ENCODE data around the gene CASP2. TPM values are rescaled to one million over a fixed set of nuclear protein-coding genes. Genes with fewer than 3 reads are reported as not detected.

The CASP2 gene
- total RNA-seq, 1 donor from 2014 or later: 55.3 TPM

DNA sequence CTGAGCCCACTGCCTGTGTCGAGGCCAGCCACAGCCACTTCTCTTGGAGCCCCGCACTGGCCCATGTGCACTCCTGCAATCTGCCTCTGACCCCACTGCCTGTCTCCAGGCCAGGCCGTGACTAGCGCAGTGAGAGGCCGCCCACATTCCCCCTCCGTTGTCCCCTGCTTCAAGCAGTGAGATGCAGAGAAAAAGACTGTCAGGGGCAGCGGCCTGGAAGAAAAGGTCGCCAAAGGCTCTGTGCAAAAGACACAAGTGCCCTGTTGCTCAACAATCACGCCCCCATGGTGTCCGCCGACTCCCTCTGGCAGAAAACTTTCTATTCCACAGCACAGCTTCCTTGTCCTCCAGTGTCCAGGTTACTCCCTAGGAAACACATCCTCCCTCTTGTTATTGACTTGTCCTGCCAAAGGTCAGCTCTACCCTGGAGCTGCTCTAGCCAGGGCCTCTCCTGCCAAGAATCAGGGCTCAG, 64.4 kb downstream of the CASP2 start:
- peaks cover 11% of the 10 kb centered on the region for H3K27me3 Mint-ChIP-seq (ENCODE audit: unreplicated experiment)
- H3K9me3 Mint-ChIP-seq (ENCODE audit: unreplicated experiment): no peaks in the 10 kb centered on the region
- H3K27ac Mint-ChIP-seq (ENCODE audit: unreplicated experiment): no peak overlapping the region
- no peak for TF ChIP-seq CTCF (IDR thresholded peaks at IDR 0.05; ENCODE audit: unreplicated experiment)
- H3K4me3 Mint-ChIP-seq (ENCODE audit: unreplicated experiment): no peak overlapping the region
- no peaks in the 10 kb centered on the region for H3K36me3 Mint-ChIP-seq (ENCODE audit: low read depth, unreplicated experiment)
- DNase-seq (ENCODE audit: low spot score): no peak
- H3K4me1 Mint-ChIP-seq (ENCODE audit: unreplicated experiment): no peaks in the 10 kb centered on the region

DNA sequence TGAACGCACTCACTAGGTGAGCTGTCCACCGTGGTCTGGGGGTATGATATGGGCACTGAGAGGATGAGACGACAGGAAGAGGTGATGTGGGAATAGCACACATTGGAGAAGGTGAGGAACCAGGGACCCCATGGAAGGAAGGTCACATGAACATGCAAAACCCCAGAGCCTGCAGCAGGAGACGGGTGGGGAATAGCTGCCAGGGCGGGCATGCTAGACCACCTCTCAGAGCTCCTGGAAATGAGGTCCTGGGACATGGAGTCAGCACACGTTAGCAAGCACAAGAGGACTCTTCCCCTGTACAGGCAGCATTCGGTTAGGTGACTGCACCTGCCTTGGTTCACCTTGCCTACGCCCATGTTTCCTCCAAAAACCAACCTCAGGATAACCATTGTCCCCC, 66.2 kb downstream of the CASP2 start:
- Mint-ChIP-seq H3K4me3 (ENCODE audit: unreplicated experiment) (no peak overlapping the region), H3K36me3 (ENCODE audit: low read depth, unreplicated experiment) (no peaks in the 10 kb centered on the region), H3K27me3 (ENCODE audit: unreplicated experiment) (peaks cover 11% of the 10 kb centered on the region), H3K4me1 (ENCODE audit: unreplicated experiment) (no peaks in the 10 kb centered on the region), H3K27ac (ENCODE audit: unreplicated experiment) (no peak overlapping the region), H3K9me3 (ENCODE audit: unreplicated experiment) (no peaks in the 10 kb centered on the region)
- no peak for TF ChIP-seq CTCF (IDR thresholded peaks at IDR 0.05; ENCODE audit: unreplicated experiment)
- no peak for DNase-seq (ENCODE audit: low spot score)

- Mint-ChIP-seq H3K9me3 (ENCODE audit: unreplicated experiment) (no peaks in the 10 kb centered on the region), H3K4me1 (ENCODE audit: unreplicated experiment) (no peaks in the 10 kb centered on the region), H3K27me3 (ENCODE audit: unreplicated experiment) (peaks cover 14% of the 10 kb centered on the region), H3K36me3 (ENCODE audit: low read depth, unreplicated experiment) (no peaks in the 10 kb centered on the region), H3K4me3 (ENCODE audit: unreplicated experiment) (peak overlapping the region; percentile 62), H3K27ac (ENCODE audit: unreplicated experiment) (no peak overlapping the region)
- TF ChIP-seq CTCF (IDR thresholded peaks at IDR 0.05; ENCODE audit: unreplicated experiment): no peak
- no peak for DNase-seq (ENCODE audit: low spot score)
These were observed 66.8 kb downstream of the CASP2 start for GRCh38 chr7:143354965-143355364.

- TF ChIP-seq CTCF (IDR thresholded peaks at IDR 0.05; ENCODE audit: unreplicated experiment): no peak
- Mint-ChIP-seq H3K27me3 (ENCODE audit: unreplicated experiment) (peaks cover 22% of the 10 kb centered on the region), H3K4me1 (ENCODE audit: unreplicated experiment) (peaks cover 3% of the 10 kb centered on the region), H3K27ac (ENCODE audit: unreplicated experiment) (no peak overlapping the region), H3K36me3 (ENCODE audit: low read depth, unreplicated experiment) (peaks cover 5% of the 10 kb centered on the region), H3K4me3 (ENCODE audit: unreplicated experiment) (no peak overlapping the region), H3K9me3 (ENCODE audit: unreplicated experiment) (no peaks in the 10 kb centered on the region)
- DNase-seq (ENCODE audit: low spot score): no peak
These were observed 67.6 kb downstream of the CASP2 start for GRCh38 chr7:143355450-143356385.

GRCh38 chr7:143356414-143357050, 68.4 kb downstream of the CASP2 start:
- H3K4me1 Mint-ChIP-seq (ENCODE audit: unreplicated experiment): peaks cover 3% of the 10 kb centered on the region
- H3K36me3 Mint-ChIP-seq (ENCODE audit: low read depth, unreplicated experiment): peaks cover 5% of the 10 kb centered on the region
- no peak for TF ChIP-seq CTCF (IDR thresholded peaks at IDR 0.05; ENCODE audit: unreplicated experiment)
- no peak for DNase-seq (ENCODE audit: low spot score)
- H3K27me3 Mint-ChIP-seq (ENCODE audit: unreplicated experiment): peaks cover 26% of the 10 kb centered on the region
- H3K27ac Mint-ChIP-seq (ENCODE audit: unreplicated experiment): no peak overlapping the region
- no peak overlapping the region for H3K4me3 Mint-ChIP-seq (ENCODE audit: unreplicated experiment)
- no peaks in the 10 kb centered on the region for H3K9me3 Mint-ChIP-seq (ENCODE audit: unreplicated experiment)

All from endothelial cell (in vitro differentiated cells).